Thoracic aorta (tissue), 2 donors: ENCODE data around the gene C16orf54. TPM values are rescaled to one million over a fixed set of nuclear protein-coding genes. Genes with fewer than 3 reads are reported as not detected.

Source experiments
- ATAC-seq: fragments of 150-250 bp; one replicate; pipeline ENCODE4 v1.8.0; 2017; ENCODE audit warnings: low read depth; ENCODE audit not compliant: insufficient number of reproducible peaks, low FRiP score
- DNase-seq: peaks from one replicate; pipeline ENCODE4 v3.0.0-alpha.2; 2020; ENCODE audit warnings: low spot score
- H3K27ac ChIP-seq, 2 donors: fragments of 200-600 bp; sonication (generic); 1 replicate in 1 of 2; 2 replicates in 1 of 2; pipeline ENCODE4 v1.5.1; 2016; ENCODE audit warnings: mild to moderate bottlenecking in 2 of 2, moderate library complexity in 2 of 2
- H3K27me3 ChIP-seq: fragments of 200-600 bp; sonication (generic); replicated peaks from 2 replicates; pipeline ENCODE4 v1.6.0; 2016; ENCODE audit warnings: mild to moderate bottlenecking; ENCODE audit not compliant: insufficient read depth
- H3K36me3 ChIP-seq: fragments of 200-600 bp; sonication (generic); one replicate; pipeline ENCODE4 v1.5.1; 2016
- H3K4me1 ChIP-seq, 2 donors: fragments of 200-600 bp; sonication (generic); 1 replicate in 1 of 2; 2 replicates in 1 of 2; pipeline versions ENCODE4 v1.5.1 to v1.6.0; 2016; ENCODE audit warnings: low read depth in 2 of 2, mild to moderate bottlenecking in 1 of 2; ENCODE audit not compliant: control insufficient read depth in 1 of 2
- H3K4me3 ChIP-seq: fragments of 200-600 bp; sonication (generic); 2 replicates; pipeline ENCODE4 v1.5.1; 2016; ENCODE audit warnings: mild to moderate bottlenecking
- H3K9me3 ChIP-seq: fragments of 200-600 bp; sonication (generic); 2 replicates; pipeline ENCODE4 v1.5.1; 2016
- total RNA-seq, 2 donors: library from RNA; depleted of rRNA; stranded (reverse); fragments of >200 nt; gene quantifications; one replicate each; pipeline versions ENCODE4 v1.1.0 to v1.2.3, GENCODE V29; 2016
- TF ChIP-seq, protein P1 (sequence below): fragments of 200-600 bp; sonication (generic); IDR thresholded peaks from one replicate; pipeline ENCODE4 v1.5.1; 2019; ENCODE audit warnings: antibody characterized with exemption

Gene C16orf54
- total RNA-seq, 2 donors from 2014 or later: 2.8 to 3.4 TPM

DNA sequence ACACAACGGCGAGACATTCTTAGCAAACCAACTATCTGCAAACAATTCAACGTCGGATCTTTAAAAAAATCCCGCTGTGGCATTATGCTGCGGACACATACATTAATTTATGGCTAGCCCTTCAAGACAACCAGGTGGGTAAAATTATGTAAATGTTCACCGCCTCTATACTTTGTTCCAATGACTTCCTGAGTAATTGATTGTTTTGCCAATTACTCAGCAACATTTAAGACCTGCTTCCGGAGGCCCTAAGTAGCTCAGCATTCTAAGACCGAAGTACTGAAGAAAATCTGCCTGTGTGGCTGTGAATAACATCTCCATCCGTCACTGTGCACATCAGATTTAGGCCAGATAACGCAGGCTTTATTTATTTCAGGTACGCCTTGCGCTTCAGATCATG is 43.5 kb downstream of the C16orf54 start:
- Histone ChIP-seq H3K27ac (no peak overlapping the region), H3K4me3 (no peak overlapping the region), H3K4me1 (no peaks in the 10 kb centered on the region), H3K27me3 (no peaks in the 10 kb centered on the region), H3K36me3 (no peaks in the 10 kb centered on the region), H3K9me3 (no peaks in the 10 kb centered on the region)
- TF ChIP-seq, protein P1, sequence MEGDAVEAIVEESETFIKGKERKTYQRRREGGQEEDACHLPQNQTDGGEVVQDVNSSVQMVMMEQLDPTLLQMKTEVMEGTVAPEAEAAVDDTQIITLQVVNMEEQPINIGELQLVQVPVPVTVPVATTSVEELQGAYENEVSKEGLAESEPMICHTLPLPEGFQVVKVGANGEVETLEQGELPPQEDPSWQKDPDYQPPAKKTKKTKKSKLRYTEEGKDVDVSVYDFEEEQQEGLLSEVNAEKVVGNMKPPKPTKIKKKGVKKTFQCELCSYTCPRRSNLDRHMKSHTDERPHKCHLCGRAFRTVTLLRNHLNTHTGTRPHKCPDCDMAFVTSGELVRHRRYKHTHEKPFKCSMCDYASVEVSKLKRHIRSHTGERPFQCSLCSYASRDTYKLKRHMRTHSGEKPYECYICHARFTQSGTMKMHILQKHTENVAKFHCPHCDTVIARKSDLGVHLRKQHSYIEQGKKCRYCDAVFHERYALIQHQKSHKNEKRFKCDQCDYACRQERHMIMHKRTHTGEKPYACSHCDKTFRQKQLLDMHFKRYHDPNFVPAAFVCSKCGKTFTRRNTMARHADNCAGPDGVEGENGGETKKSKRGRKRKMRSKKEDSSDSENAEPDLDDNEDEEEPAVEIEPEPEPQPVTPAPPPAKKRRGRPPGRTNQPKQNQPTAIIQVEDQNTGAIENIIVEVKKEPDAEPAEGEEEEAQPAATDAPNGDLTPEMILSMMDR: no peak
- DNase-seq: no peak
- ATAC-seq: no peak

DNA sequence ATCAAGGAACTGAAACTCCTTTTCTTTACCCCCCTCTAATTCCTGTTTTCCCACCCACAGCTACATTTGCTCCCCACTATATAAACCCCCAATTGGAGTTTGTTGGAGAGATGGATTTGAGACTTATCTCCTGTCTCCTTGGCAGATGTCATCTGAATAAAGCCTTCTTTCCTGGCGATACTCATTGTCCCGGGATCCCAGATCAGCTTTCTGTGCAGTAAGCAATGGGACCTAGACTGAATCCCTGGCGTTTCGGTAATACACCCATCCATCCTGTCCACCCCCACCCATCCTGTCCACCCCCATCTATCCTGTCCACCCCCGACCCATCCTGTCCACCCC is 44.6 kb downstream of the C16orf54 start:
- Histone ChIP-seq H3K4me3 (no peak overlapping the region), H3K9me3 (no peaks in the 10 kb centered on the region), H3K27me3 (no peaks in the 10 kb centered on the region), H3K27ac (no peak overlapping the region), H3K36me3 (no peaks in the 10 kb centered on the region), H3K4me1 (no peaks in the 10 kb centered on the region)
- ATAC-seq (no peak), DNase-seq (no peak)
- TF ChIP-seq, protein P1: no peak

DNA sequence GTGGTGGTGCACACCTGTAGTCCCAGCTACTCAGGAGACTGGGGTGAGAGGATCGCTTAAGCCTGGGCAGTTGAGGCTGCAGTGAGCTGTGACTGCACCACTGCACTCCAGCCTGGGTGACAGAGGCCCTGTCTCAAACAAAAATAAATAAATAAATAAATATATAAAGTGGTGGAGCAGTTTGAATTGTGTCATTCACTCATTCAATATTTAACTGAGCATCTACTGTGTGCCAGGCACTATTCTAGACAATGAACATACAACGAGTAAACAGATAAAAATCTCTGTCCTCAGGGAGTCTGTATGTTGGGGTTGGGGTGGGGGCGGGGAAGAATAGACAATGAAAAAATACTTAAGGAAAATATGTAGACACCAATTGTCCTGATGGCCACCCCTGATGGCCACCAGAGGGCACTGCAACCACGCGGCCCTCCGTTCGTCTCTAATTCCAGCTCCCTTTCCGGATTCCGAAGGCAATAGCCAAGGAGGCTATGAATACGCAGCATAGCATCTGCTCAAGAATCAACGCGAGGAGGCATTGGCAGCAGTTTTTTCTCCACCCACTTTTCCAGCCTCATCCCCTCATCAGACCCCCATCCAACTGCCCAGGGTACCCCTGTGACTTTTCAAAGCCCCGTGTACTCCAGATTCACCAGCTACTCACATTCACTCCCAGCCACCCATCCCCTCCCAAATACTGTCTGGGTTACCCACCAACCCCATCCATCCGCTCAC is 45.4 kb downstream of the C16orf54 start:
- Histone ChIP-seq H3K9me3 (no peaks in the 10 kb centered on the region), H3K4me1 (no peaks in the 10 kb centered on the region), H3K36me3 (no peaks in the 10 kb centered on the region), H3K27ac (no peak overlapping the region), H3K4me3 (no peak overlapping the region), H3K27me3 (no peaks in the 10 kb centered on the region)
- DNase-seq (peak; percentile 19), ATAC-seq (peak; percentile 26)
- TF ChIP-seq, protein P1: peak; percentile 90

DNA sequence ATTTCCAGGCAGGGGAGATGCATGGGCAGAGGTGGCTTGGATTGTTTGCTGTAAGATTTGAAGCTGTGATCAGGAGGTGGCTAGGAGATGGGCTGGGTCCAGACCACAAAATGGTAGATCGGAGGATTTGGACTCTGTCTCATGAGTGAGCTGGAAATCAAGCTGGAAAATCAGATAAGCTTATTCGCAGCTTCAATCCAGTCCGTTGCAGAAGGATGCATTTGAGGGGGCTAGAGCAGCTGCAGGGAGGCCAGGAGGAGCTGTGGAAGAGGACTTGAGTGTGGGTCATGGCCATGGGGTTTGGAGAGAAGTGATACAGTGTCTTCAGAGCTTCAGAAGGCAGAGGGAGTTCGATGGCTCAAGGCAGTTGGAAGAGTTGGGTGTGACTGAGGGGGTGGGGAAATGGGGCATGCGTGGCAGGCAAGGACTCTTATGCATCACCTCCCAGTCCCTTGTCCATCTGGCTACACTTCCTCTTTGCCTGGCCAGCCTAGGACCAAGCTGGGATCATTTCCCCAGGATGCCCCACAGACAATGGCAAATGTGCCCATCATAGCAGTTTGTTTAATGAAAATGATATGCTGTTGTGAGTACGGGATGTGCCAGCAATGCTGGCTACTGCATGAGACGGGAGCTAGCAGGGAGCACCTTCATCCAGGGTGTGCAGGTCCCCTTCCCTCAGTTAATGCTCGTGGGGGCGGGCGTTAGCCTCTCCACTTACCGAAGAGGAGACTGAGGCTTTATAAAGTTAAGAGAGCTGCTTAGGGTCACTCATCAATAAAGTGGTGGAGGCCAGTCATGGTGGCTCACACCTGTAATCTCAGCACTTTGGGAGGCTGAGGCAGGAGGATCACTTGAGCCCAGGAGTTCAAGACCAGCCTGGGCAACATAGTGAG is 46.2 kb downstream of the C16orf54 start:
- H3K4me1 ChIP-seq: peaks cover 0 to 5% of the 10 kb centered on the region in 2 donors
- H3K27ac ChIP-seq: no peak overlapping the region
- ATAC-seq (no peak), DNase-seq (no peak)
- H3K9me3 ChIP-seq: no peaks in the 10 kb centered on the region
- no peaks in the 10 kb centered on the region for H3K27me3 ChIP-seq
- TF ChIP-seq, protein P1: no peak
- H3K36me3 ChIP-seq: no peaks in the 10 kb centered on the region
- no peak overlapping the region for H3K4me3 ChIP-seq
